Ovary (tissue), 9 donors: Measurements from ENCODE around the gene PAM16. TPM values are rescaled to one million over a fixed set of nuclear protein-coding genes. Genes with fewer than 3 reads are reported as not detected.
A peak's percentile ranks its signal among the peaks of the same experiment; 100 is the strongest.

Experiments used
- DNase-seq, 5 donors: peaks; one replicate each; pipeline ENCODE4 v3.0.0-alpha.2; 2019 to 2020
- H3K27ac ChIP-seq, 2 donors: fragments of 200-600 bp; one replicate each; pipeline versions ENCODE4 v1.5.1 to v1.8.0; 2019 to 2022
- H3K27me3 ChIP-seq: fragments of 200-600 bp; one replicate; pipeline ENCODE4 v1.8.0; 2022
- H3K36me3 ChIP-seq: fragments of 200-600 bp; sonication (generic); one replicate; pipeline ENCODE4 v1.5.1; 2019
- H3K4me1 ChIP-seq: one replicate; pipeline ENCODE4 v1.8.1; 2013; ENCODE audit warnings: mild to moderate bottlenecking, moderate library complexity; ENCODE audit not compliant: insufficient read depth
- H3K4me3 ChIP-seq: fragments of 200-600 bp; sonication (generic); one replicate; pipeline ENCODE4 v1.5.1; 2017
- H3K9me3 ChIP-seq, 2 donors: fragments of 200-600 bp in 1 of 2; sonication (generic) in 1 of 2; one replicate each; pipeline versions ENCODE4 v1.5.1 to v1.8.1; 2013 to 2019; ENCODE audit warnings: mild to moderate bottlenecking in 1 of 2, moderate library complexity in 1 of 2
- EP300 ChIP-seq: sonication (generic); formaldehyde crosslinking; IDR thresholded peaks from one replicate; pipeline ENCODE4 v1.6.1; 2017; ENCODE audit warnings: antibody characterized with exemption
- POLR2A ChIP-seq: fragments of 450-650 bp; IDR thresholded peaks from one replicate; pipeline ENCODE4 v1.6.1; 2017; ENCODE audit warnings: antibody characterized with exemption, mild to moderate bottlenecking, moderate library complexity
- WGBS, 3 donors: extraction: QIAGEN DNeasy Blood & Tissue Kit in 1 of 3; methylation state at CpG; one replicate each; pipeline versions ENCODE4 v1.1.5 to v1.1.7; 2013 to 2017; 5-methylcytosine and 5-hydroxymethylcytosine counted together
- intact Hi-C, 4 donors: fragments of 100-400 bp; cut with DNase I; formaldehyde crosslinking; loops; one replicate each; pipeline versions ENCODE4 v1.11.0 to v1.15.1; 2022 to 2023
- polyA plus RNA-seq, 2 donors: library from polyadenylated mRNA; stranded (reverse); fragments of 200-250 nt in 1 of 2; fragments of 350-450 nt in 1 of 2; fragmentation: Illumina TruSeq in 1 of 2; extraction: RNeasy Lipid Tissue Mini Kit (QIAGEN cat#74804) in 1 of 2; gene quantifications; one replicate each; pipeline ENCODE4 v1.2.3, GENCODE V29; 2013 to 2014
- total RNA-seq, 7 donors: library from RNA; depleted of rRNA in 2 of 7; stranded (reverse); fragments of >200 nt in 2 of 7; fragmentation: NEBNext Ultra II Directional in 3 of 7; extraction: Animal tissue kit (Norgen Biotek cat#: 25700) in 3 of 7; gene quantifications; one replicate each; pipeline versions ENCODE4 v1.1.0 to v1.2.4, GENCODE V29; 2016 to 2023
- TF ChIP-seq, protein P1 (sequence below), 3 donors: fragments of 450-650 bp in 2 of 3; fragments of 200-600 bp in 1 of 3; IDR thresholded peaks; one replicate each; pipeline versions ENCODE4 v1.5.1 to v1.8.0; 2016 to 2022; ENCODE audit warnings: antibody characterized with exemption in 3 of 3, mild to moderate bottlenecking in 1 of 3
- donor health status: DM: no; HTN: no; CAD: no; lungs with moderate emphysema.
- donor health status: DM: no; HTN: no; CAD: no.
- donor health status: Bipolar disorder and iron deficiency.
- donor health status: DM: yes; HTN: yes; CAD: no.
- donor health status: DM: no; HTN: no; CAD: no.
- donor health status: DM: yes; HTN: yes; CAD: no.

PAM16 gene
- total and polyA plus RNA-seq, 9 donors = 18.5 to 47.2 (median 35.7) TPM

GRCh38 chr16:4386951-4387565 lies 35.9 kb upstream of the PAM16 start:
- no peak overlapping the region for H3K27ac ChIP-seq
- 34 to 47% (median 38%) methylated on average over 10 of the region's 10 CpGs for WGBS, 3 donors
- H3K36me3 ChIP-seq = no peaks in the 10 kb centered on the region
- TF ChIP-seq, protein P1, sequence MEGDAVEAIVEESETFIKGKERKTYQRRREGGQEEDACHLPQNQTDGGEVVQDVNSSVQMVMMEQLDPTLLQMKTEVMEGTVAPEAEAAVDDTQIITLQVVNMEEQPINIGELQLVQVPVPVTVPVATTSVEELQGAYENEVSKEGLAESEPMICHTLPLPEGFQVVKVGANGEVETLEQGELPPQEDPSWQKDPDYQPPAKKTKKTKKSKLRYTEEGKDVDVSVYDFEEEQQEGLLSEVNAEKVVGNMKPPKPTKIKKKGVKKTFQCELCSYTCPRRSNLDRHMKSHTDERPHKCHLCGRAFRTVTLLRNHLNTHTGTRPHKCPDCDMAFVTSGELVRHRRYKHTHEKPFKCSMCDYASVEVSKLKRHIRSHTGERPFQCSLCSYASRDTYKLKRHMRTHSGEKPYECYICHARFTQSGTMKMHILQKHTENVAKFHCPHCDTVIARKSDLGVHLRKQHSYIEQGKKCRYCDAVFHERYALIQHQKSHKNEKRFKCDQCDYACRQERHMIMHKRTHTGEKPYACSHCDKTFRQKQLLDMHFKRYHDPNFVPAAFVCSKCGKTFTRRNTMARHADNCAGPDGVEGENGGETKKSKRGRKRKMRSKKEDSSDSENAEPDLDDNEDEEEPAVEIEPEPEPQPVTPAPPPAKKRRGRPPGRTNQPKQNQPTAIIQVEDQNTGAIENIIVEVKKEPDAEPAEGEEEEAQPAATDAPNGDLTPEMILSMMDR (IDR thresholded peaks at IDR 0.05) = no peak
- no peak for DNase-seq
- no peak overlapping the region for H3K4me3 ChIP-seq
- H3K27me3 ChIP-seq = no peaks in the 10 kb centered on the region
- no peaks in the 10 kb centered on the region for H3K9me3 ChIP-seq
- H3K4me1 ChIP-seq = peaks cover 14% of the 10 kb centered on the region
- intact Hi-C loops = no loop called here

GRCh38 chr16:4386451-4386805 lies 35.3 kb upstream of the PAM16 start:
- TF ChIP-seq, protein P1 (IDR thresholded peaks at IDR 0.05) = no peak
- no peak for TF ChIP-seq POLR2A
- H3K4me1 ChIP-seq = peaks cover 11% of the 10 kb centered on the region
- no peak for DNase-seq
- WGBS, 3 donors = 40 to 55% (median 43%) methylated on average over 8 of the region's 8 CpGs
- intact Hi-C loops = no loop called here
- H3K4me3 ChIP-seq = no peak overlapping the region
- no peaks in the 10 kb centered on the region for H3K36me3 ChIP-seq
- H3K9me3 ChIP-seq = no peaks in the 10 kb centered on the region
- peak overlapping the region in 1 of 2 donors; percentile 1 for H3K27ac ChIP-seq
- H3K27me3 ChIP-seq = no peaks in the 10 kb centered on the region

DNA sequence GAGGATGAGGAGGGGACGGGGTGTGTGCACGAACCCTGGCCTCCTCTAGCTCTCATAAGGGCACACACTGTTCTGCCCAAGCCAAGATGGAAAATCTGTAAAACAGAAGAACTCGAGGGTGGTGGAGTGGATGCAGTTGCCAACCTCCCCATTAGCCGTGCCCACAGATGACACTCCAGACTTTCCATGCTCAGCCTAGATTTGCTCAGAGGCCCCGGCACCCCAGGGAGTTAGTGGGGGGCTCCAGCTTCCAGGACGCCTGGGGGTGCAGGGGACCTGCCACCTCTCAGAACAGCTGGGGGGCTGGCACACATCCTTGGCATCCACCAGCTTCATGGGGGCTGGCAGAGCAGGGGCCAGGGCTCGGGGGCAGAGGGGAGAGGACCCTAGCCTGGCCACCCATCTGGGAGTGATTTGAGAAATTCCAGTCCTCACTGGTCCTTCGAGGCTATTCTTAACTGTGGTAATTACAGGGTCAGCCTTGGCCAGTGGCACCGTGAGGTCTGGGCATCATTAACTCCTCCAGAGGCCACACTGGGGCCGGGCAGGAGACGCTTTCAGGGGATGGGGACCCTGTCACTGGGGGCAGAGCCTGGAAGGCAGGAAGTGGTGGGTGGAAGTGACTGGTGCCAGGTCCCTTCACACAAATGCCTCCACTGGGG lies 34.8 kb upstream of the PAM16 start:
- TF ChIP-seq POLR2A (no peak), EP300 (no peak)
- TF ChIP-seq, protein P1 (IDR thresholded peaks at IDR 0.05) = no peak
- peaks cover 11% of the 10 kb centered on the region for H3K4me1 ChIP-seq
- H3K9me3 ChIP-seq = no peaks in the 10 kb centered on the region
- H3K27ac ChIP-seq = peak overlapping the region in 1 of 2 donors; percentile 1
- 56 to 67% (median 66%) methylated on average over 11 of the region's 11 CpGs for WGBS, 3 donors
- intact Hi-C loops = no loop called here
- no peak for DNase-seq
- H3K4me3 ChIP-seq = no peak overlapping the region
- H3K27me3 ChIP-seq = no peaks in the 10 kb centered on the region
- H3K36me3 ChIP-seq = no peaks in the 10 kb centered on the region

GRCh38 chr16:4385066-4385788 lies 34.1 kb upstream of the PAM16 start:
- TF ChIP-seq, protein P1 (IDR thresholded peaks at IDR 0.05) = no peak
- no peaks in the 10 kb centered on the region for H3K36me3 ChIP-seq
- WGBS, 3 donors = 64 to 68% (median 65%) methylated on average over 20 of the region's 20 CpGs
- H3K27me3 ChIP-seq = no peaks in the 10 kb centered on the region
- H3K27ac ChIP-seq = no peak overlapping the region
- DNase-seq = no peak
- H3K4me1 ChIP-seq = peaks cover 12% of the 10 kb centered on the region
- intact Hi-C loops = no loop called here
- H3K9me3 ChIP-seq = no peaks in the 10 kb centered on the region
- no peak overlapping the region for H3K4me3 ChIP-seq
